ENCODE results near the gene CHI3L2.

DNA sequence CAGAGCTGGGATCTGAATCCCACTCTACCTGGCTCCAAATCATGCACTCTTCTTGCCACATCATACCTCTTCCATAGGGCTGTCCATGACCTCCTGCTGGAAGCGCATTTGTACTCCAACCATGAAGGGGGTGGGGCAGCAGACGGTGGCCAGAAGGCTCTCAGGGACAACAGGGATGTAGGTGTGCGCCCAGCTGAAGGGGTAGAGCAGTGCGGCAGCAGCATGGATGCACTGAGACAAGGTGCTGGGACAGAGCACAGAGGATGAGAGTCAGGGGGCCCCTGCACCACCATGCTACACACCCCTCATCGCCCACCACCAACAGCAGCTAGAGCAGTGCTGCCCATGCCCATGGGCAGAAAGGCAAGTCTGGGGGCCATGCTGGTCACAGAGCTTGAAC is 35.4 kb upstream of the CHI3L2 start:
- TF ChIP-seq, protein P1, sequence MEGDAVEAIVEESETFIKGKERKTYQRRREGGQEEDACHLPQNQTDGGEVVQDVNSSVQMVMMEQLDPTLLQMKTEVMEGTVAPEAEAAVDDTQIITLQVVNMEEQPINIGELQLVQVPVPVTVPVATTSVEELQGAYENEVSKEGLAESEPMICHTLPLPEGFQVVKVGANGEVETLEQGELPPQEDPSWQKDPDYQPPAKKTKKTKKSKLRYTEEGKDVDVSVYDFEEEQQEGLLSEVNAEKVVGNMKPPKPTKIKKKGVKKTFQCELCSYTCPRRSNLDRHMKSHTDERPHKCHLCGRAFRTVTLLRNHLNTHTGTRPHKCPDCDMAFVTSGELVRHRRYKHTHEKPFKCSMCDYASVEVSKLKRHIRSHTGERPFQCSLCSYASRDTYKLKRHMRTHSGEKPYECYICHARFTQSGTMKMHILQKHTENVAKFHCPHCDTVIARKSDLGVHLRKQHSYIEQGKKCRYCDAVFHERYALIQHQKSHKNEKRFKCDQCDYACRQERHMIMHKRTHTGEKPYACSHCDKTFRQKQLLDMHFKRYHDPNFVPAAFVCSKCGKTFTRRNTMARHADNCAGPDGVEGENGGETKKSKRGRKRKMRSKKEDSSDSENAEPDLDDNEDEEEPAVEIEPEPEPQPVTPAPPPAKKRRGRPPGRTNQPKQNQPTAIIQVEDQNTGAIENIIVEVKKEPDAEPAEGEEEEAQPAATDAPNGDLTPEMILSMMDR (IDR thresholded peaks at IDR 0.05) = no peak
- TF ChIP-seq EZH2 (IDR thresholded peaks at IDR 0.05; ENCODE audit: borderline replicate concordance, insufficient read depth, low read depth, low read length, poor library complexity, severe bottlenecking) = no peak

Measured in B cell (primary cell).